ENCODE measurements around the gene MYBPC1. TPM values are rescaled to one million over a fixed set of nuclear protein-coding genes. Genes with fewer than 3 reads are reported as not detected.
A peak's percentile ranks its signal among the peaks of the same experiment; 100 is the strongest.
"Not testable (repeated sequence)": the region's sequence is repeated elsewhere in the genome, so short reads cannot be mapped to it uniquely, and the experiment has no call there.

Gene MYBPC1, protein sequence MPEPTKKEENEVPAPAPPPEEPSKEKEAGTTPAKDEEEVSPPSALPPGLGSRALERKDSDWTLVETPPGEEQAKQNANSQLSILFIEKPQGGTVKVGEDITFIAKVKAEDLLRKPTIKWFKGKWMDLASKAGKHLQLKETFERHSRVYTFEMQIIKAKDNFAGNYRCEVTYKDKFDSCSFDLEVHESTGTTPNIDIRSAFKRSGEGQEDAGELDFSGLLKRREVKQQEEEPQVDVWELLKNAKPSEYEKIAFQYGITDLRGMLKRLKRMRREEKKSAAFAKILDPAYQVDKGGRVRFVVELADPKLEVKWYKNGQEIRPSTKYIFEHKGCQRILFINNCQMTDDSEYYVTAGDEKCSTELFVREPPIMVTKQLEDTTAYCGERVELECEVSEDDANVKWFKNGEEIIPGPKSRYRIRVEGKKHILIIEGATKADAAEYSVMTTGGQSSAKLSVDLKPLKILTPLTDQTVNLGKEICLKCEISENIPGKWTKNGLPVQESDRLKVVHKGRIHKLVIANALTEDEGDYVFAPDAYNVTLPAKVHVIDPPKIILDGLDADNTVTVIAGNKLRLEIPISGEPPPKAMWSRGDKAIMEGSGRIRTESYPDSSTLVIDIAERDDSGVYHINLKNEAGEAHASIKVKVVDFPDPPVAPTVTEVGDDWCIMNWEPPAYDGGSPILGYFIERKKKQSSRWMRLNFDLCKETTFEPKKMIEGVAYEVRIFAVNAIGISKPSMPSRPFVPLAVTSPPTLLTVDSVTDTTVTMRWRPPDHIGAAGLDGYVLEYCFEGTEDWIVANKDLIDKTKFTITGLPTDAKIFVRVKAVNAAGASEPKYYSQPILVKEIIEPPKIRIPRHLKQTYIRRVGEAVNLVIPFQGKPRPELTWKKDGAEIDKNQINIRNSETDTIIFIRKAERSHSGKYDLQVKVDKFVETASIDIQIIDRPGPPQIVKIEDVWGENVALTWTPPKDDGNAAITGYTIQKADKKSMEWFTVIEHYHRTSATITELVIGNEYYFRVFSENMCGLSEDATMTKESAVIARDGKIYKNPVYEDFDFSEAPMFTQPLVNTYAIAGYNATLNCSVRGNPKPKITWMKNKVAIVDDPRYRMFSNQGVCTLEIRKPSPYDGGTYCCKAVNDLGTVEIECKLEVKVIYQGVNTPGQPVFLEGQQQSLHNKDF
- 0.15 and 0.17 TPM in 2 replicates for total RNA-seq (2014; rRNA removed; shearing (Covaris generic))
- not detected in 2 replicates for polyA plus RNA-seq (2014; cell fraction: nucleus; rRNA removed)

DNA sequence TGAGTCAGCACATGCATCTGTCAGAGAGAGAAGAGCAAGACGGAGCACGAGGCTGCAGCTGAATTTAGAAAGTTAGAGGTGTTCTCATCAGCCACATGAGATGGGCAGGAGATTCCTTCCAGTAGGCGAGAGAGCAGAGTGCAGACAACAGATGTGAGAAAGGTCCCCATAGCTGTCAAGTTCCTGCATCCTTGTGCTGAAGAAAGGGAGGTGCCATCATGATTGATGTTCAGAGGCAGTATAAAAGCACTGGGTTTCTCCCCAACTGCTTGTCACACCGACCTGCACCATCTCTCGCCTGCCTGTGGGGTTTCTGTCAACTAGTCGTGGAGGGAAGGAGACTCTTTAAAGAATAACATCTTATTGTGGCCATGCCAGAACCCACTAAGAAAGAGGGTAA is at the start of gene MYBPC1:
MYBPC1 (plus strand) TSS at position 272 of the 400 bp plus-strand sequence; CDS start at position 372, 100 bp downstream.
- no peak for DNase-seq (ENCODE audit: extremely low read depth, low read depth)

DNA sequence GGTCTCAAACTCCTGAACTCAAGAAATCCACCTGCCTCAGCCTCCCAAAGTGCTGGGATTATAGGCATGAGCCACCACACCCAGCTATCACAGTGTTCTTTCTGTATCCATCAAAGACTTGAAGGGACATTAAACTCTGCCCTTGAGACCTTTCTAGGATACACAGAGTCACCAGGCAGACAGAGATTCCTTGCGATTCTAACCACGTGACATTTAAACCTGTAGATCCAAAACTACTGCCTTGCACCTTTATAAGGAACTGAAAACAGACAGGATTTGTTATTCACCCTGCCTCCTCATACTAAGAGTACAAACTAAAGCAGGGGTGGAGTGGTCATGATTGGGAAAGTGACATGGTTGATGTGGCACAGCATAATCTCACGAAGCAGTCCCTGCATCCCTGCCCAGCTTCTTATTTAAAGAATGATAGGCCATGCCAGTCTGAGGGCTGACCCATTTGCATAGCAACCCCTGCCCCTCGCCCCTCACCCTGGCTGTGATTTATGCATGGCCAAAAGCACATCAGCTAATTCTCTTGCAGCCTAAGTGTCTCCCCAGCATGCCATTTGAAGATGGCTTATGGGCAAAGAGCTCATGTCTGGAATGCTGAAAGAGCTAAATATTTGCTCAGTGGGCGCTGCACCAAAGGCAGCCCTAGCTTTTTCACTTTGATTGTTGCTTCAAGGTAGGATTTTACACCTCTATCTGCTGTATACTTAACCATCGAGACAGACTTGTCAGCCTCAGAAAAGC is 43.2 kb upstream of the MYBPC1 start:
- DNase-seq (ENCODE audit: extremely low read depth, low read depth) = no peak

DNA sequence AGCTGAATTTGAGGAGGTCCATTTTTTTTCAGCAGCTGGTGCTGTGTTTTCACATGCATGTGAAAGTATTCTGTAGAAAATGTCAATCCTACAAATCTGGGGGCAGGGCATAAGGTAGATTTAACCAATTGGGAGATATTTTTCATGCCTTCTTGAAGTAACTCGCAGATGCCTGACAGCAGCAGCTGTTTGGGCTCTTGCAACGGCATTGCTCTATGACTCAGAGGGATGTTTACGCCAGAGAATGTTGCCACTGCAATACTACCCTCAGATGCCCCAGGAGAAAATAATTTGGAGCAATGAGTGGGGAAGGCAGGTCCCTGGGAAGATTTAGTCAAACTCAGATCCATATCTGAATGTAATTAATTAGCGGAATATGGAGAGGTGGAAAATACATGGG is 42.5 kb upstream of the MYBPC1 start:
- DNase-seq (ENCODE audit: extremely low read depth, low read depth) = peak; percentile 65

DNA sequence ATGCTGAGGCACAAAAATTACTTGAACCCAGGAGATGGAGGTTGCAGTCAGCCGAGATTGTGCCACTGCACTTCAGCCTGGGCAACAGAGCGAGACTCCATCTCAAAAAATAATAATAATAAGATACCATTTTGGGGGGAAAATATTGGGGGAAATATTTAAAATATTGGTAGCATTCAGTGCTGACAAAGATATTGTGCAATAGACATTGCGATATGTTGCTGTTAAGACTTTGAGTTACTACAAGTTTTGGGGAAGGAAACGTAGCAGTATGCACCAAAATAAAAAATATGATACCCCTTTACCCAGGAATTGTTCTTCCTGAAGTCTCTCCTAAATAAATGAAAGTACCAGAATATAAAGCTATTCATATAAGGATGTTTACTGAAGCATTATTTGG is 37.7 kb upstream of the MYBPC1 start:
- no peak for DNase-seq (ENCODE audit: extremely low read depth, low read depth)

DNA sequence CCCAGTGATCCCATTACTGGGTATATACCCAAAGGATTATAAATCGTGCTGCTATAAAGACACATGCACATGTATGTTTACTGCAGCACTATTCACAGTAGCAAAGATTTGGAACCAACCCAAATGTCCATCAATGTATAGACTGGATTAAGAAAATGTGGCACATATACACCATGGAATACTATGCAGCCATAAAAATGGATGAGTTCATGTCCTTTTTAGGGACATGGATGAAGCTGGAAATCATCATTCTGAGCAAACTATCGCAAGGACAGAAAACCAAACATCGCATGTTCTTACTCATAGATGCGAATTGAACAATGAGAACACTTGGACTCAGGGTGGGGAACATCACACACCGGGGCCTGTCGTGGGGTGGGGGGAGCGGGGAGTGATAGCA is 36.0 kb upstream of the MYBPC1 start:
- not testable (repeated sequence) for DNase-seq (ENCODE audit: extremely low read depth, low read depth)

DNA sequence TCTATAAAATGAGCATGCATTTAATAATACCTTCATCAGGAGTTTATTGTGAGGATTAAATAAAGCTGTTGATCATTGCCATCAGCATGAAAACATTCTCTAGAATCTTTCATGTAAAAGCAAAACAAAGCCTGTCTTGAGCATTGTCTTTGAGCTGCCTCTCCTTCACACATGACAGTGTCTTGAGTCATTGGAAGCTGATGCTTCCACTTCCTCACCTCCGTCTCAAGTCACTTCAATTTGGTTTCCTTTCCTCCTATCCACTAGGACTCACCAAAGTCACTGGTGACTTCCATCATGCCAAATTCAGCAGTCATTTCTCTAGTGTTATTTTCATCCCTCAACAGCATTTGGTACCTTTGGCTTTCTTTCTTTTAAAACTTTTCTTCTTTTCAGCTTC is 31.6 kb upstream of the MYBPC1 start:
- DNase-seq (ENCODE audit: extremely low read depth, low read depth) = no peak

DNA sequence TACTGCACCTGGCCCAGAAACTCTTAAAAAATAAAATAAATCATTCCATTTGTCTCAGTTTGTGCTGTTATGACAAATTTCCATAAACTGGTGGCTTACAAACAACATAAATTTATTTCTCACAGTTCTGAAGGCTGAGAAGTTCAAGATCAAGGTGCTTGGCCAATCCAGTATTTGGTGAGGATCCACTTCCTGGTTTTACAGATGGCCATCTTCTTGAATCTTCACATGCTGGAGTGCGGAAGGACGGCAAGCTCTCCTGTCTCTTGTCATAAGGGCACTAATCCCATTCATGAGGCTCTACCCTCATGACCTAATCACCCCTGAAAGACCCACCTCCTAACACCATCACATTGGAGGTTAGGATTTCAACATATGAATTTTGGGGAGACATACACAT is 29.9 kb upstream of the MYBPC1 start:
- no peak for DNase-seq (ENCODE audit: extremely low read depth, low read depth)

DNA sequence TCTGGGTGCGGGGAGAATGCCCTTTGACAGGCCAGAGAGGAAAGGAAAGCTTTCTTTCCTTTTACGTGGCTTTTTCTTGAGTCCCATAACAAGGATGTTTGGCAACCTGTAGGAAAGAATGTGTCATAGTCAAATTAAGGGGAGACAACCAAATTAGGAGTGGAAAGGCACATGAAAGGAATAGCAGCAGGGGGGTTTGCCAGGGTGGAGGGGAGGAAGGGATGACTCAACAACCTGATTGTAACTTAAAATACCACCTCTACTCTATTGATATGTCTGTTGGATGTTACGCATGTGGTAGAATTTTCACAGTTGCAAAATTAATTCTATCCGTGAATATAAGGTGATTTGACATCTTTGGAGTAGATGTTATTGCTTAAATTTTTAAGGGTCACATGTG is 28.5 kb upstream of the MYBPC1 start:
- DNase-seq (ENCODE audit: extremely low read depth, low read depth) = no peak

DNA sequence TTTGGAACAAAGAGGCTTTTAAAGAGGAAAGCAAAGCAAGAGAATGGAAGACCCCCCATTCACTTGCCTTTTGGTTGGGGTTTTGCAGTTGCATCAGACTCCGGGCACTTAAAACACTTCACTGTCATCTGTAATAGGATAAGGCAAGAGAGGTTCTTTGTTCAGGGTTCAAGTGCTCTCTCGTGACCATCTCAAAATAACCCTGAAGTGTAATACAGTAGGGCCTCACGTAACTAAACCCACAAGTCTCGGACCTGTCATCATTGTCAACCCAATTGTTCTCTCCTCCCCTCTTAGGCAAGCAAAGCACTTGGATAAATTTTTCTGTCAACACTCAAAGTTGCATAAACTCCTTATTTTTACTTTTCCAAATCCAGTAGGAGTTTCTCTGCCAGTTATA is 26.9 kb upstream of the MYBPC1 start:
- no peak for DNase-seq (ENCODE audit: extremely low read depth, low read depth)

DNA sequence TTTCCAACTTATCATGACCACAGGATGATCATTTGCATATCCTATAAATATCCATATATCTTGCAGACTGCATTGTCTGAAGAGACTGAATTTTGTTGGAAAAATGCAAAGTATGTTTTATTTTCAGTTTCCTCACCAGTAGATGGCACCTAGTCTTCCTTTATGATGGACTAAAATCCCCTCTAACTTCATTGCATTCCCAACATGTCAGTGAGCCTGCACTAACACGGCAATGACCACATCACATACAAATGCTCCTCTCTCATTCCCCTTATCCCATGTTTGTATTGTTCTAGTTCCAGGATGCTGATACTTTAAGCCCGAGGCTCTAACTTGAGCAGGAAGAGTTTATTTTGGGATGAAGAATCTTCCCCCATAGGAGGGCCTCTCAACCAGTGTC is 24.7 kb upstream of the MYBPC1 start:
- DNase-seq (ENCODE audit: extremely low read depth, low read depth) = peak; percentile 41

DNA sequence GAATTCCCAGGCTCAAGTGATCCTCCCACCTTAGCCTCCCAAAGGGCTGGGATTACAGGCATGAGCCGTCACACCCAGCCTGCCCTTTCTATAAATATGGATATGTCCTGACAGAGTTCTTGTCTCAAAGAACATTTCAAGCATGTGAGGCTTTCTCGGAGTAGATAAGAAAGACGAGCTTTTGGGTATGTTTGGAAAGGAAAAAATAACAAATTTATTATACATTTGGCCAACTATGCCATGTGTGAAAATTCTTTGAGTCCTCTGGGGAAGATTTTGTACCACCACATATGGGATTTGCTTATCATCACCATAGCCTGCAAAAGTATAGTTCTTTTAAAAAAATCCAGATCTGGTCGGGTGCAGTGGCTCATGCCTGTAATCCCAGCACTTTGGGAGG is 23.7 kb upstream of the MYBPC1 start:
- no peak for DNase-seq (ENCODE audit: extremely low read depth, low read depth)

DNA sequence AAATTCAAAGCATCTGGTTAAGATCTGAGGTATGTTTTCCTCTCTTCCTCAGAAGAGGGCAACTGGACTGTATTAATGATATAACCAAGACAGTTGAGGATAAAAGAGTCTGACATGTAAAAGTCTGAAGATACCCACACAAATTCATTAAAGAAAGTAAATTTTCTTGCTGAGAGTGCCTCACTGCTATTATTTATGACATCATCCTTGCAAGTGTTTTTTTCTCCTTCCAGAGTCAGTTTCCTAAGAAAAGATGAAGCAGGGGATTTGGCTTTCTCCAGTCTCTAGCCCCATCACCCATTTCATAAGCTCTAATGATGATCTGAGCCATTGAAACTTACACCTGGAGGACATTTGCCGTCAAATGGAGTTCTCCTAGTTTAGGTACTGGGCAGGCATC is 21.0 kb upstream of the MYBPC1 start:
- DNase-seq (ENCODE audit: extremely low read depth, low read depth) = no peak

DNA sequence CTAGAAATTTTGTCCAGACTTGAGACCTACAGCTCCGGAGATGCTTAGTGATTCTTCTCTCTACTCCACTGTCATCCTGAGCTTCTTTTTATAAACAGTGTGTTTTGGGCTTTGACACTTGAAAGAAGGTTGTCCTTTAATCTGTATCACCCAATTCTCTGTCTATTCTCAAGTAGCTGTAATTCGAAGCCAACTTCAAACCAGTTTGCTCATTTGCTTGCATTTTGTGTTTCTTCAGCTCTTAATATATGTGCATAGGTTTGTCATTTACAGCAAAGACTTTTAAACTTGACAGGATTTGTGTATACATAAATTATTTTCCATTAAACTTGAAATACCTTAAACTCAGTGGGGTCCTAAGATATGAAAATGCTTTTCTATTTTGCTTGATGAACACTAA is 16.4 kb upstream of the MYBPC1 start:
- DNase-seq (ENCODE audit: extremely low read depth, low read depth) = no peak

DNA sequence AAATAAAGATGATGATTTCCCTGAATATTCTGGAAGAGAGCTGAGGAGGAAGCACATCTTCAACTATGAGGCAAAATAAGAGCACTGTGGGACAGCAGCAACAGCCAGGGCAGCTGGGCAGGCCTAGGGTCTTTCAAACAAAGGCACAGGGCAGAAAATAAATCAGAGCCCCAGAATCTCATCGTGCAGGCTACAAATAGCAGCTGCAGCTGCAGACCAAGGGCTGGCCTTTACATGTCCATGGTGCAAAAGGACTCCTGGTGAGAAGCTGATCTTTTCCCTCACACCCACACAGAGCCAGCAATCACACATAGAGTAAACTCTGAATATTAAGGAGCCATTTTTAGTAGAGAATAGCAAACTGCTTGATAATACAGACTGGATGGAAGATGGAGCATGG is 13.6 kb upstream of the MYBPC1 start:
- DNase-seq (ENCODE audit: extremely low read depth, low read depth) = no peak

DNA sequence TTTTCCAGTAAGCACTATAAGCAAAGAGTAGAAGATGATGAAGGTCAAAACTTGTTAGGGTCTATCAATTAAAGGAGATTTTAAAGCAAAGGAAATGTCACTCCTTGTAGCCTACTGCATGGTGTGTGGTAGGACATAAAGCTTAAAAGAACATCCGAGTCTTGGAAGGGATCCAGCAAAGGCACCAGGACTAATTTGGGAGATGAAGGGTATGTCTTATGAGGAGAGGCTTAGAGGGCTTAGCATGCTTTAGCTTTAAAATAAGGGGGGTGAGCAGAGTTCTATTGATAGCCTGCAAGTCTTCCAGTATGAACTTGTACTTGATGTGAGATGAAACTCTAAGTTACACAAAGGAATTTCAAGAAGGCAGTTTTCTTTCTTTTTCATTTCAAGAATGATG is 11.8 kb upstream of the MYBPC1 start:
- DNase-seq (ENCODE audit: extremely low read depth, low read depth) = no peak

DNA sequence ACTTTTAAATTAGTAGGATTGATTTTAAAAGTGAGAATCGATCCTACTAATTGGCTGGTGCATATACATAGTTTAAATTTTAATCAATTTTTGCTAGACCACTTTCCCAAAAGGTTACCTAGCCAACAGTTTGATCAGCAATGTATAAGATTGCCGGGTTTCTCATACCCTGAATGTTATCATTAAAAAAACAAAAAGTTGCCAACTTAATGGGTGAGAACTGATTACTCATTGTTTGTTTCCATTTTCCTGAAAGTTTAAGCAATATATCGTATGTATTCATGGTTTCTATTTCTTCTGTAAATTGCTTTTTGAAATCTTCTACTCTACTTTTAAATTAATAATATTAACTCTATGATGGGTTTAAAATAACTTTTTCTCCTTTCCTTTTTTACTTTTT is 4.4 kb upstream of the MYBPC1 start:
- DNase-seq (ENCODE audit: extremely low read depth, low read depth) = no peak

DNA sequence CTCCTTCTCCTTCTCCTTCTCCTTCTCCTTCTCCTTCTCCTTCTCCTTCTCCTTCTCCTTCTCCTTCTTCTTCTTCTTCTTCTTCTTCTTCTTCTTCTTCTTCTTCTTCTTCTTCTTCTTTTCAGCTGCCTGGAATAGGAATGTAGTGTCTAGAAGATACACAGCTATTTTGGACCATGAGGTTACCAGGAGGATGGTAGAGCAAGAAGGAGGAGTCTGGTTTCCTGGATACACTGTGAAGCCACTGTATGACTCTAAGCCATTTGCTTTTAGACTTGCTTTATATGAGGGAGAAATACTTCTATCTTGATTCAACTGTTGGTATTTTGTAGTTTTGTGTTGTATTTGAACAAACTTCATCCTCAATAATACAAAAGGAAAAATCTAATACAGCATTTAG is 3.0 kb upstream of the MYBPC1 start:
- no peak for DNase-seq (ENCODE audit: extremely low read depth, low read depth)

DNA sequence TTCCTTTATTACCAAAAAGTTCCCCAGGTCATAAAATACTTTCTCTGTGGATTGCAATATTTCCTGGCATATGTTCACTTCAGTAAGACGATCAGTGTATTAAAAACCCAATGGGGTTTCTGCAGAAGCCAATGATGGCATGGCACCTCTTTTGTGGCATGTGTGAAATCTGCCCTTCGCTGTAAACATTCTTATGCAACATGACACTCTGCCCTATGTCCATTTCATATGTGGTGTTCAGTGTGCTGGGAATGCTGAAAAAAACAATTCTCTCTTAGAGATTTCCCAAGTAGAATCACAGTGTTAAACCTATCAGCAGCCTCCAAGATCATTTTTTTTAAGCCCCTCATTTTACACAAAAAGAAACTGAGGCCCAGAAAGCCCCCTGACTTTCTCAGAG is 2.3 kb upstream of the MYBPC1 start:
- DNase-seq (ENCODE audit: extremely low read depth, low read depth) = no peak

DNA sequence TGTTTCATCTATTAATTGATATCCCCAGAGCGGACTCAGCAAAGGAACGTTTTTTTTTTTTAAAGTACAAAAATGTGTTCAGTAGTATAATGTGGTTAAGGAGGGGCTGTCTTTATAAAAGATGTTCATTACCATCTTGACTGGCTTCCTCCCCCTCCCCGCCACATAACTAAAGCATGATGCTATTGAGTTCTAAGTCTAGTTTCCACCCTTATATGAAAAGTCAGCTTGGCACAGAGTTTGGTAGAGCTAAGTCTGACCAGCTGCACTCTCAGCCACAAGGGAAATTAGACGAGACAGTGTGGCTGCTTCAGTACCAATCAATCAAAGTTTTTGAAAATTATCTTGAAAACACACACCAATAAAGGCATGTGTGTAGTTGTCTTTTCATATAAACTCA is 1.9 kb upstream of the MYBPC1 start:
- no peak for DNase-seq (ENCODE audit: extremely low read depth, low read depth)

DNA sequence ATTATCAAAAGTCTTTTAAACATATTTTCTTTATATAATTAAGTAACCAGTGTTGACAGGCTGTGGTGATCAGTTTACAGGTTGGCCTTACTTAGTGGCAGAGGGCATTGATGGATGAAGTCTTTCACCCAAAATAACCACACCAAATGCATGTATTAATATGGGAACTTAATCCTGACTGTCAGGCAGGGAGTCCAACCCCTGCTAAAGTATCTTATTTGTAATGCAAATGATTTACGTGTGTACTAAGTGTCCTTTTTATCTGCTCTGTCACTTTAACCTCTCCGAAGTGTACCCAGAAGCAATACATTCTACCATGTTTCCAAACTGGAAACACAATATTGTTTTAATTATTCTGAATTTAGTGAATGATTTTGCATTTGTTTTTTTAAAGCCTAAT is 1.4 kb downstream of the MYBPC1 start:
- no peak for DNase-seq (ENCODE audit: extremely low read depth, low read depth)

Measured in NCI-H460 (cell line).